Prostate gland (tissue), 2 donors: ENCODE data around the gene TNFAIP8. TPM values are rescaled to one million over a fixed set of nuclear protein-coding genes. Genes with fewer than 3 reads are reported as not detected.

Experiments
- DNase-seq: peaks from one replicate; pipeline ENCODE4 v3.0.0-alpha.2; 2019; ENCODE audit warnings: low spot score
- H3K27ac ChIP-seq, 2 donors: fragments of 200-600 bp; sonication (generic); 2 replicates each; pipeline ENCODE4 v1.5.1; 2017 to 2019
- H3K27me3 ChIP-seq: fragments of 200-600 bp; sonication (generic); replicated peaks from 2 replicates; pipeline ENCODE4 v1.5.1; 2019; ENCODE audit not compliant: insufficient read depth
- H3K36me3 ChIP-seq, 2 donors: fragments of 200-600 bp; sonication (generic); 1 replicate in 1 of 2; 2 replicates in 1 of 2; pipeline versions ENCODE4 v1.5.1 to v1.8.1; 2017 to 2019
- H3K4me1 ChIP-seq: fragments of 200-600 bp; sonication (generic); replicated peaks from 2 replicates; pipeline ENCODE4 v1.5.1; 2019
- H3K4me3 ChIP-seq, 2 donors: fragments of 200-600 bp; sonication (generic); 2 replicates each; pipeline ENCODE4 v1.5.1; 2017 to 2019
- H3K9me3 ChIP-seq: fragments of 200-600 bp; sonication (generic); 2 replicates; pipeline ENCODE4 v1.5.1; 2017
- CTCF ChIP-seq, 4 experiments: fragments of 200-600 bp in 2 of 4; fragments of 450-650 bp in 2 of 4; sonication (generic) in 2 of 4; IDR thresholded peaks; 1 replicate in 3 of 4; 2 replicates in 1 of 4; pipeline ENCODE4 v1.5.1; 2016 to 2019; ENCODE audit warnings: antibody characterized with exemption in 4 of 4, mild to moderate bottlenecking in 2 of 4, moderate library complexity in 2 of 4
- POLR2A ChIP-seq: fragments of 450-650 bp; IDR thresholded peaks from one replicate; pipeline ENCODE4 v1.6.1; 2016; ENCODE audit warnings: antibody characterized with exemption, mild to moderate bottlenecking
- POLR2AphosphoS5 ChIP-seq: sonication (generic); formaldehyde crosslinking; IDR thresholded peaks from one replicate; pipeline ENCODE4 v1.6.1; 2017; ENCODE audit warnings: antibody characterized with exemption
- WGBS: methylation state at CpG from one replicate; pipeline ENCODE4 v1.1.5; 2018; 5-methylcytosine and 5-hydroxymethylcytosine counted together
- intact Hi-C: fragments of 100-400 bp; cut with DNase I; formaldehyde crosslinking; loops from one replicate; pipeline ENCODE4 v1.14.2; 2022
- total RNA-seq, 2 donors: library from RNA; depleted of rRNA; stranded (reverse); fragments of >200 nt; gene quantifications; one replicate each; pipeline ENCODE4 v1.1.0, GENCODE V29; 2016

TNFAIP8 gene
- total RNA-seq, 2 donors from 2014 or later: 21.6 to 40.0 TPM

- Histone ChIP-seq H3K27ac (no peak overlapping the region), H3K9me3 (no peaks in the 10 kb centered on the region), H3K27me3 (no peaks in the 10 kb centered on the region), H3K4me3 (no peak overlapping the region), H3K4me1 (no peaks in the 10 kb centered on the region), H3K36me3 (no peaks in the 10 kb centered on the region)
- intact Hi-C loops: no loop called here
- TF ChIP-seq POLR2A: no peak
- TF ChIP-seq POLR2AphosphoS5: no peak
- 90% methylated on average over 11 of the region's 11 CpGs for WGBS
- DNase-seq: no peak
These were observed 15.1 kb upstream of the TNFAIP8 start for GRCh38 chr5:119340597-119341218.

GRCh38 chr5:119341452-119342349 lies 14.1 kb upstream of the TNFAIP8 start:
- Histone ChIP-seq H3K27ac (no peak overlapping the region), H3K27me3 (no peaks in the 10 kb centered on the region), H3K36me3 (no peaks in the 10 kb centered on the region), H3K4me1 (no peaks in the 10 kb centered on the region), H3K4me3 (no peak overlapping the region), H3K9me3 (no peaks in the 10 kb centered on the region)
- intact Hi-C loops: no loop called here
- TF ChIP-seq POLR2A (no peak), CTCF (IDR thresholded peaks at IDR 0.05) (no peak), POLR2AphosphoS5 (no peak)
- no peak for DNase-seq
- 64% methylated on average over 6 of the region's 6 CpGs for WGBS

- Histone ChIP-seq H3K27ac (no peak overlapping the region), H3K4me3 (no peak overlapping the region), H3K27me3 (no peaks in the 10 kb centered on the region), H3K36me3 (no peaks in the 10 kb centered on the region), H3K9me3 (no peaks in the 10 kb centered on the region), H3K4me1 (no peaks in the 10 kb centered on the region)
- TF ChIP-seq POLR2AphosphoS5: no peak
- no peak for TF ChIP-seq POLR2A
- no peak for TF ChIP-seq CTCF (IDR thresholded peaks at IDR 0.05)
- intact Hi-C loops: no loop called here
- no peak for DNase-seq
- WGBS: 79% methylated on average over 1 of the region's 1 CpG
These were observed 13.4 kb upstream of the TNFAIP8 start for GRCh38 chr5:119342406-119342805.

- Histone ChIP-seq H3K27ac (no peak overlapping the region), H3K9me3 (no peaks in the 10 kb centered on the region), H3K4me3 (no peak overlapping the region), H3K36me3 (no peaks in the 10 kb centered on the region), H3K27me3 (no peaks in the 10 kb centered on the region), H3K4me1 (no peaks in the 10 kb centered on the region)
- TF ChIP-seq CTCF (IDR thresholded peaks at IDR 0.05) (no peak), POLR2A (no peak), POLR2AphosphoS5 (no peak)
- intact Hi-C loops: no loop called here
- DNase-seq: no peak
- 29% methylated on average over 6 of the region's 6 CpGs for WGBS
These were observed 12.8 kb upstream of the TNFAIP8 start for GRCh38 chr5:119343052-119343451.

- H3K4me3 ChIP-seq: no peak overlapping the region
- no peak for DNase-seq
These were observed 12.1 kb upstream of the TNFAIP8 start for GRCh38 chr5:119343766-119344165.

More at GRCh38 chr5:119343766-119344165, 12.1 kb upstream of the TNFAIP8 start:
- Histone ChIP-seq H3K27ac (no peak overlapping the region), H3K27me3 (no peaks in the 10 kb centered on the region), H3K4me1 (no peaks in the 10 kb centered on the region), H3K9me3 (no peaks in the 10 kb centered on the region), H3K36me3 (no peaks in the 10 kb centered on the region)
- no peak for TF ChIP-seq POLR2AphosphoS5
- TF ChIP-seq CTCF (IDR thresholded peaks at IDR 0.05): no peak
- TF ChIP-seq POLR2A: no peak
- 86% methylated on average over 3 of the region's 3 CpGs for WGBS
- intact Hi-C loops: no loop called here
